IMR-90 (cell line): ENCODE measurements around the gene TMF1.

Experiments used
- CEBPB ChIP-seq: IDR thresholded peaks from 2 replicates; pipeline ENCODE4 v1.6.1; 2012; ENCODE audit warnings: low read depth, low read length, improper control_type of control experiment
- CTCF ChIP-seq: conservative IDR thresholded peaks from 2 replicates; pipeline ENCODE4 v1.5.1; 2012; ENCODE audit warnings: mild to moderate bottlenecking, low read depth, low read length, improper control_type of control experiment
- MAFK ChIP-seq: IDR thresholded peaks from 2 replicates; pipeline ENCODE4 v1.6.1; 2012; ENCODE audit warnings: low read depth, low read length, improper control_type of control experiment
- POLR2A ChIP-seq: IDR thresholded peaks from 2 replicates; pipeline ENCODE4 v1.6.1; 2012; ENCODE audit warnings: mild to moderate bottlenecking, low read depth, low read length
- RAD21 ChIP-seq: IDR thresholded peaks from 2 replicates; pipeline ENCODE4 v1.6.1; 2012; ENCODE audit warnings: low read length, improper control_type of control experiment
- RCOR1 ChIP-seq: IDR thresholded peaks from 2 replicates; pipeline ENCODE4 v1.6.1; 2012; ENCODE audit warnings: mild to moderate bottlenecking, low read length, improper control_type of control experiment; ENCODE audit not compliant: insufficient replicate concordance
- RFX5 ChIP-seq: IDR thresholded peaks from 2 replicates; pipeline ENCODE4 v1.8.0; 2012; ENCODE audit warnings: low read depth, mild to moderate bottlenecking, low read length, moderate library complexity

GRCh38 chr3:68977486-68978167 is 74.5 kb downstream of the TMF1 start:
- TF ChIP-seq RAD21 (no peak), POLR2A (no peak), RFX5 (no peak), CTCF (no peak), CEBPB (peak; percentile 25; the same call in 1 of the 2 replicates), RCOR1 (no peak), MAFK (no peak)
